ENCODE data around the gene OR2K2. TPM values are rescaled to one million over a fixed set of nuclear protein-coding genes. Genes with fewer than 3 reads are reported as not detected.

Gene OR2K2
- total and polyA plus RNA-seq, 2 donors (not counting 3 experiments of a cell fraction or from before 2014, with no cell fraction given) = not detected

DNA sequence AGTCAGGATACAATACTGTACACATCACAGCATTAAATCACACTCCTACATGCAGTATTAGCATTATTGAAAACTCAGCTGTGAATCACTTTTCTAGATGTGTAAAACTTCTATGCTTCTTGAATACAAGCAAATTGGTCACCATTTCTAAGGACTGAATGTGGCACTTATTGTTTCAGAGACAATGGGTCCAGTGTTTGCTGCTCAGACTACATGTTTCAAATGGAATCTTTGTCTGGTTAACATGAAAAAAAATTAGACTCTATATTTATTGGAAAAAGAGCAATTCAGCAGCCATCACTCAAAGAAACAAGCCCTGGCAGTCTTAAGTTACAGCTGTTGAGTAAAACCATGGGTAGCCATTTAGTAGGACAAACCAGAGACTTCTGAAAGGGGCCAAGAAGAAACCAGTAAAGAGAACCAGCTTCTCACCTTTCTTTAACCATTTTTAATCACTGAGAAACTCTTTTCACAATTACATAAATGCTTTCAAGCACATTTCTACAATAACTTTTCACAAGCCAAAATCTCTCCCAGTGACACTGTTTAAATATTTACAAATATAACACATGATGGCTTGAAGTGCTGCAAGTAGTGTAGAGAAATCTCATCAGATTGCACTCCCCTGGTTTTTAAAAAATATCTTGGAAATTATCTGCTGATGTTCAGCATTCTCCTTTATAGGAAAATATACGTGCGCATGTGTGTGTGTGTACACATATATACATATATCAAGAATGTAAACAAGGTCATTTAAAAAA is 35.2 kb downstream of the OR2K2 start:
- no peaks in the 10 kb centered on the region for H3K4me1 ChIP-seq (ENCODE audit: control insufficient read depth, extremely low read depth, insufficient read depth, low read length)
- POLR2A ChIA-PET = no interaction called here

More for the DNA sequence above, 35.2 kb downstream of the OR2K2 start:
- H3K36me3 ChIP-seq (ENCODE audit: control insufficient read depth in 2 of 2, extremely low read depth in 1 of 2, insufficient read depth in 2 of 2, low read length in 2 of 2) = no peaks in the 10 kb centered on the region
- no peaks in the 10 kb centered on the region for H3K9me1 ChIP-seq (replicated peaks; ENCODE audit: control insufficient read depth, extremely low read depth, insufficient read depth, low read length)
- no TSS peak for BruUV-seq (replicated peaks)
- TF ChIP-seq FOS (IDR thresholded peaks at IDR 0.05; ENCODE audit: borderline replicate concordance, insufficient read depth, low read length) = no peak
- TF ChIP-seq JUN (IDR thresholded peaks at IDR 0.05; ENCODE audit: borderline replicate concordance, insufficient read depth, insufficient read length, low read depth) = no peak
- no peak for TF ChIP-seq EZH2 (IDR thresholded peaks at IDR 0.05; ENCODE audit: borderline replicate concordance, low read depth, low read length, severe bottlenecking)
- no peak for TF ChIP-seq GATA2 (IDR thresholded peaks at IDR 0.05; ENCODE audit: insufficient read depth, insufficient read length, low read depth, low read length)
- TF ChIP-seq, protein P1, sequence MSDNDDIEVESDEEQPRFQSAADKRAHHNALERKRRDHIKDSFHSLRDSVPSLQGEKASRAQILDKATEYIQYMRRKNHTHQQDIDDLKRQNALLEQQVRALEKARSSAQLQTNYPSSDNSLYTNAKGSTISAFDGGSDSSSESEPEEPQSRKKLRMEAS (IDR thresholded peaks at IDR 0.05; ENCODE audit: insufficient read depth, insufficient read length) = no peak
- no peak for TF ChIP-seq MYC (IDR thresholded peaks at IDR 0.05; ENCODE audit: low read depth, low read length)
- TF ChIP-seq POLR2AphosphoS5 (IDR thresholded peaks at IDR 0.05; ENCODE audit: insufficient read depth, low read depth, low read length) = no peak
- TF ChIP-seq, protein P2, sequence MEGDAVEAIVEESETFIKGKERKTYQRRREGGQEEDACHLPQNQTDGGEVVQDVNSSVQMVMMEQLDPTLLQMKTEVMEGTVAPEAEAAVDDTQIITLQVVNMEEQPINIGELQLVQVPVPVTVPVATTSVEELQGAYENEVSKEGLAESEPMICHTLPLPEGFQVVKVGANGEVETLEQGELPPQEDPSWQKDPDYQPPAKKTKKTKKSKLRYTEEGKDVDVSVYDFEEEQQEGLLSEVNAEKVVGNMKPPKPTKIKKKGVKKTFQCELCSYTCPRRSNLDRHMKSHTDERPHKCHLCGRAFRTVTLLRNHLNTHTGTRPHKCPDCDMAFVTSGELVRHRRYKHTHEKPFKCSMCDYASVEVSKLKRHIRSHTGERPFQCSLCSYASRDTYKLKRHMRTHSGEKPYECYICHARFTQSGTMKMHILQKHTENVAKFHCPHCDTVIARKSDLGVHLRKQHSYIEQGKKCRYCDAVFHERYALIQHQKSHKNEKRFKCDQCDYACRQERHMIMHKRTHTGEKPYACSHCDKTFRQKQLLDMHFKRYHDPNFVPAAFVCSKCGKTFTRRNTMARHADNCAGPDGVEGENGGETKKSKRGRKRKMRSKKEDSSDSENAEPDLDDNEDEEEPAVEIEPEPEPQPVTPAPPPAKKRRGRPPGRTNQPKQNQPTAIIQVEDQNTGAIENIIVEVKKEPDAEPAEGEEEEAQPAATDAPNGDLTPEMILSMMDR (IDR thresholded peaks at IDR 0.05; ENCODE audit: extremely low read depth in 1 of 2, insufficient read depth in 1 of 2, low read depth in 1 of 2, low read length in 2 of 2) = no peak
- no peak for TF ChIP-seq POLR2A (IDR thresholded peaks at IDR 0.05; ENCODE audit: low read depth, low read length)
- no peak overlapping the region for H3K27ac ChIP-seq (ENCODE audit: insufficient read depth, low read depth, low read length)
- dilution Hi-C loops (cut with MboI; ENCODE audit: extremely low pct_ligation_motif_present, low sequenced_read_pairs) (no loop called here), intact Hi-C loops (cut with micrococcal nuclease) (loop anchor here (5.0 to 10.0 kb wide), 5 partner anchors 143 to 868 kb away; partner anchors contain the start of gene LPAR1)
- H2AFZ ChIP-seq (ENCODE audit: low read depth, low read length) = no peak overlapping the region
- H3K4me2 ChIP-seq (ENCODE audit: insufficient read depth, low read length) = no peak overlapping the region
- no peaks in the 10 kb centered on the region for H3K9me3 ChIP-seq (replicated peaks; ENCODE audit: control insufficient read depth, insufficient read depth, low read length)
- DNase-seq (ENCODE audit: low read depth, low spot score) (no peak), FAIRE-seq (no peak)
- no peak overlapping the region for H3K4me3 ChIP-seq (replicated peaks in 1 of 3; ENCODE audit: insufficient read depth in 1 of 3, low read depth in 1 of 3, low read length in 3 of 3)
- no peaks in the 10 kb centered on the region for H3K79me2 ChIP-seq (ENCODE audit: control insufficient read depth, insufficient read depth, low read length)
- H3K9ac ChIP-seq (replicated peaks; ENCODE audit: extremely low read depth, insufficient read depth, low read length) = no peak overlapping the region
- CTCF ChIA-PET = interaction anchor here (1.0 to 2.6 kb wide), 2 partner anchors 656 to 672 kb away, joined by 3 to 13 read pairs; no protein-coding TSS in a partner anchor
- H3K27me3 ChIP-seq (ENCODE audit: control insufficient read depth in 2 of 2, insufficient read depth in 2 of 2, low read length in 2 of 2) = peaks cover 0 to 2% of the 10 kb centered on the region in 2 experiments
- H4K20me1 ChIP-seq (replicated peaks; ENCODE audit: control insufficient read depth, extremely low read depth, insufficient read depth, low read length) = no peaks in the 10 kb centered on the region
